ENCODE measurements around the gene ECM1. TPM values are rescaled to one million over a fixed set of nuclear protein-coding genes. Genes with fewer than 3 reads are reported as not detected.

ECM1 gene
- total RNA-seq, 2 donors from 2014 or later = 6.3 to 10.5 TPM

DNA sequence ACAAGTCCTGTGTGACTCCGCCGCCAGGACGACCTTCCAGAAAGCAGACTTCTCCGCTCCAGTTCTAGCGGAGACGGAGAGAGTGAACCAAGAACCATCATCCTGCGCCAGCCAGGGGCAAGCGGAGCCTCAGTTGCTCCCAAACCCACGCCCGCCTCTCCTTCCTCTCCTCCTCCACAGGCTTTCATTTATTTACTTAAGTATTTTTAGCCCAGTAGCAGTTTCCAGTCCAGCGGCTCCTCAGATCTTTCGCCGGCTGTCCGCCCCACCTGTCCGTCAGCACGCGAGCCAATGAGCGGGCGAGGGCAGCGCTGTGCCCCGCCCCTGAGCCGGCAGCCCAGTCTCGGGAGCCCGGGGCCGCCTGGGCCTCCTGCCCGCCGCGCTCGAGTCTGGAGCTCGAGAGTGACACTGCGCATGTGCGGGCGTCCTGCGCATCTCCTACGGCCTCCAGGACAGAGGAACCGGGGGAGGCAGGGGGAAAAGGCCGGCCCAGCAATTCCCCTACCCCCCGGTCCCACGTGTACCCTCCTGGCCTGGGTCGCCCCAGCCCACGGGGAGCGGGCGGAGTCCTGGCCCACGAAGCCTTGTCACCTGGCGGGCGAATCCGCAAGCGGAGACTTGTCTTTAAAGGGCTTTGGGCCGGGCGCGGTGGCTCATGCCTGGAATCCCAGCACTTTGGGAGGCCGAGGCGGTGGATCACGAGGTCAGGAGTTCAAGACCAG, 7.6 kb downstream of the ECM1 start, which contains the start of gene FALEC:
Gene FALEC, plus strand, starts transcription at position 425 of the 722 bp plus-strand sequence.
- H3K27ac ChIP-seq = peak within 1 kb of the TSS; percentile 75
- no peaks in the 10 kb centered on the region for H3K27me3 ChIP-seq
- TF ChIP-seq, protein P1, sequence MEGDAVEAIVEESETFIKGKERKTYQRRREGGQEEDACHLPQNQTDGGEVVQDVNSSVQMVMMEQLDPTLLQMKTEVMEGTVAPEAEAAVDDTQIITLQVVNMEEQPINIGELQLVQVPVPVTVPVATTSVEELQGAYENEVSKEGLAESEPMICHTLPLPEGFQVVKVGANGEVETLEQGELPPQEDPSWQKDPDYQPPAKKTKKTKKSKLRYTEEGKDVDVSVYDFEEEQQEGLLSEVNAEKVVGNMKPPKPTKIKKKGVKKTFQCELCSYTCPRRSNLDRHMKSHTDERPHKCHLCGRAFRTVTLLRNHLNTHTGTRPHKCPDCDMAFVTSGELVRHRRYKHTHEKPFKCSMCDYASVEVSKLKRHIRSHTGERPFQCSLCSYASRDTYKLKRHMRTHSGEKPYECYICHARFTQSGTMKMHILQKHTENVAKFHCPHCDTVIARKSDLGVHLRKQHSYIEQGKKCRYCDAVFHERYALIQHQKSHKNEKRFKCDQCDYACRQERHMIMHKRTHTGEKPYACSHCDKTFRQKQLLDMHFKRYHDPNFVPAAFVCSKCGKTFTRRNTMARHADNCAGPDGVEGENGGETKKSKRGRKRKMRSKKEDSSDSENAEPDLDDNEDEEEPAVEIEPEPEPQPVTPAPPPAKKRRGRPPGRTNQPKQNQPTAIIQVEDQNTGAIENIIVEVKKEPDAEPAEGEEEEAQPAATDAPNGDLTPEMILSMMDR (IDR thresholded peaks at IDR 0.05) = no peak
- intact Hi-C loops (cut with DNase I) = no loop called here
- H3K36me3 ChIP-seq = no peaks in the 10 kb centered on the region
- peak; percentile 97 for DNase-seq
- H3K4me1 ChIP-seq = peaks cover 18% of the 10 kb centered on the region
- peak within 1 kb of the TSS; percentile 49 for H3K4me3 ChIP-seq
- no peaks in the 10 kb centered on the region for H3K9me3 ChIP-seq
- H3K9ac ChIP-seq (ENCODE audit: low read depth in 2 of 2, low read length in 2 of 2) = peak within 1 kb of the TSS; percentile 86

- no peaks in the 10 kb centered on the region for H3K36me3 ChIP-seq
- H3K4me1 ChIP-seq = peaks cover 18% of the 10 kb centered on the region
- TF ChIP-seq, protein P1 (IDR thresholded peaks at IDR 0.05) = no peak
- H3K9me3 ChIP-seq = no peaks in the 10 kb centered on the region
- H3K27ac ChIP-seq = peak overlapping the region; percentile 75
- H3K27me3 ChIP-seq = no peaks in the 10 kb centered on the region
- DNase-seq = no peak
- H3K4me3 ChIP-seq = peak overlapping the region; percentile 49
- intact Hi-C loops (cut with DNase I) = no loop called here
- H3K9ac ChIP-seq (ENCODE audit: low read depth in 2 of 2, low read length in 2 of 2) = peak overlapping the region; percentile 86
These were observed 8.2 kb downstream of the ECM1 start for GRCh38 chr1:150516050-150516591.

- Histone ChIP-seq H3K27ac (peak overlapping the region; percentile 75), H3K9ac (ENCODE audit: low read depth in 2 of 2, low read length in 2 of 2) (peak overlapping the region in 1 of 2 donors; percentile 86), H3K4me3 (no peak overlapping the region), H3K4me1 (peaks cover 18% of the 10 kb centered on the region), H3K9me3 (no peaks in the 10 kb centered on the region), H3K36me3 (no peaks in the 10 kb centered on the region), H3K27me3 (no peaks in the 10 kb centered on the region)
- TF ChIP-seq, protein P1 (IDR thresholded peaks at IDR 0.05) = no peak
- intact Hi-C loops (cut with DNase I) = no loop called here
- DNase-seq = no peak
These were observed 8.7 kb downstream of the ECM1 start for GRCh38 chr1:150516616-150517015.

- no peak overlapping the region for H3K9ac ChIP-seq (ENCODE audit: low read depth in 2 of 2, low read length in 2 of 2)
- intact Hi-C loops (cut with DNase I) = no loop called here
- H3K36me3 ChIP-seq = no peaks in the 10 kb centered on the region
- DNase-seq = no peak
- H3K27ac ChIP-seq = no peak overlapping the region
- TF ChIP-seq, protein P1 (IDR thresholded peaks at IDR 0.05) = no peak
- H3K9me3 ChIP-seq = no peaks in the 10 kb centered on the region
- H3K4me3 ChIP-seq = no peak overlapping the region
- peaks cover 10% of the 10 kb centered on the region for H3K4me1 ChIP-seq
- no peaks in the 10 kb centered on the region for H3K27me3 ChIP-seq
These were observed 13.5 kb downstream of the ECM1 start for GRCh38 chr1:150521196-150521968.

- Histone ChIP-seq H3K27me3 (no peaks in the 10 kb centered on the region), H3K27ac (no peak overlapping the region), H3K9me3 (no peaks in the 10 kb centered on the region), H3K9ac (ENCODE audit: low read depth in 2 of 2, low read length in 2 of 2) (no peak overlapping the region), H3K4me3 (no peak overlapping the region), H3K36me3 (no peaks in the 10 kb centered on the region), H3K4me1 (no peaks in the 10 kb centered on the region)
- intact Hi-C loops (cut with DNase I) = no loop called here
- TF ChIP-seq, protein P1 (IDR thresholded peaks at IDR 0.05) = no peak
- DNase-seq = no peak
These were observed 17.4 kb downstream of the ECM1 start for GRCh38 chr1:150525348-150525747.
